ENCODE results near the gene MRE11. TPM values are rescaled to one million over a fixed set of nuclear protein-coding genes. Genes with fewer than 3 reads are reported as not detected.

MRE11 gene
- total and polyA plus RNA-seq, 9 donors = 5.6 to 23.5 (median 18.4) TPM

DNA sequence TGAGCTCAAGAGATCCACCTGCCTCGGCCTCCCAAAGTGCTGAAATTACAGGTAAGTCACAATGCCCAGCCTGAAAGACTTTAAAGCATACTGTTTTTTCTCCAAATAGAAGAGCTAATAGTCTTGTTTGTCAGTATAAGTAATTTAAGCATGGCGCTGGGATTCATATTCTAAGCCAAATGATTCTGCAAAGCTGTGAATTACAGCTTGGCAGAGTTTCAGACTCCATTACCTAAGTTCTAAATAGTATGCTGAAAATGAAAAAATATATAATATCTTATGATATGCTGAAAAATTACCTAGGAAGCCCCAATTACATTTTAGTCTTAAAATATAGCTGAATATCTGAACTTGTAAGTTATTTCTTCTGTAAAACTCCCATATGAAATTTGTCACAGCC is 39.3 kb downstream of the MRE11 start:
- WGBS, 3 donors = 88 to 99% (median 93%) methylated on average over 2 of the region's 2 CpGs
- DNase-seq = no peak
- intact Hi-C loops (cut with DNase I) = no loop called here

GRCh38 chr11:94452988-94453387 is 40.7 kb downstream of the MRE11 start:
- H3K27me3 ChIP-seq = no peaks in the 10 kb centered on the region
- no peaks in the 10 kb centered on the region for H3K36me3 ChIP-seq
- intact Hi-C loops (cut with DNase I) = no loop called here
- no peak overlapping the region for H3K4me3 ChIP-seq
- TF ChIP-seq POLR2A (IDR thresholded peaks at IDR 0.05) (no peak), EP300 (IDR thresholded peaks at IDR 0.05) (no peak)
- TF ChIP-seq, protein P1, sequence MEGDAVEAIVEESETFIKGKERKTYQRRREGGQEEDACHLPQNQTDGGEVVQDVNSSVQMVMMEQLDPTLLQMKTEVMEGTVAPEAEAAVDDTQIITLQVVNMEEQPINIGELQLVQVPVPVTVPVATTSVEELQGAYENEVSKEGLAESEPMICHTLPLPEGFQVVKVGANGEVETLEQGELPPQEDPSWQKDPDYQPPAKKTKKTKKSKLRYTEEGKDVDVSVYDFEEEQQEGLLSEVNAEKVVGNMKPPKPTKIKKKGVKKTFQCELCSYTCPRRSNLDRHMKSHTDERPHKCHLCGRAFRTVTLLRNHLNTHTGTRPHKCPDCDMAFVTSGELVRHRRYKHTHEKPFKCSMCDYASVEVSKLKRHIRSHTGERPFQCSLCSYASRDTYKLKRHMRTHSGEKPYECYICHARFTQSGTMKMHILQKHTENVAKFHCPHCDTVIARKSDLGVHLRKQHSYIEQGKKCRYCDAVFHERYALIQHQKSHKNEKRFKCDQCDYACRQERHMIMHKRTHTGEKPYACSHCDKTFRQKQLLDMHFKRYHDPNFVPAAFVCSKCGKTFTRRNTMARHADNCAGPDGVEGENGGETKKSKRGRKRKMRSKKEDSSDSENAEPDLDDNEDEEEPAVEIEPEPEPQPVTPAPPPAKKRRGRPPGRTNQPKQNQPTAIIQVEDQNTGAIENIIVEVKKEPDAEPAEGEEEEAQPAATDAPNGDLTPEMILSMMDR (IDR thresholded peaks at IDR 0.05) = no peak
- no peaks in the 10 kb centered on the region for H3K4me1 ChIP-seq (ENCODE audit: insufficient read depth)
- DNase-seq = no peak
- 96 to 99% (median 99%) methylated on average over 2 of the region's 2 CpGs for WGBS, 3 donors
- H3K9me3 ChIP-seq = no peaks in the 10 kb centered on the region
- H3K27ac ChIP-seq = no peak overlapping the region

More for the DNA sequence above, 39.3 kb downstream of the MRE11 start:
- H3K27ac ChIP-seq = no peak overlapping the region
- H3K4me1 ChIP-seq (ENCODE audit: insufficient read depth) = no peaks in the 10 kb centered on the region
- no peak overlapping the region for H3K4me3 ChIP-seq
- H3K36me3 ChIP-seq = no peaks in the 10 kb centered on the region
- no peaks in the 10 kb centered on the region for H3K9me3 ChIP-seq
- no peaks in the 10 kb centered on the region for H3K27me3 ChIP-seq
- TF ChIP-seq POLR2A (IDR thresholded peaks at IDR 0.05) (no peak), EP300 (IDR thresholded peaks at IDR 0.05) (no peak)
- TF ChIP-seq, protein P1 (IDR thresholded peaks at IDR 0.05) = no peak

GRCh38 chr11:94450048-94450447 is 43.6 kb downstream of the MRE11 start:
- no peak for DNase-seq
- intact Hi-C loops (cut with DNase I) = no loop called here
- Histone ChIP-seq H3K4me3 (no peak overlapping the region), H3K9me3 (no peaks in the 10 kb centered on the region), H3K27ac (no peak overlapping the region), H3K27me3 (no peaks in the 10 kb centered on the region), H3K36me3 (no peaks in the 10 kb centered on the region), H3K4me1 (ENCODE audit: insufficient read depth) (no peaks in the 10 kb centered on the region)
- WGBS, 3 donors = 58 to 72% (median 72%) methylated on average over 3 of the region's 3 CpGs
- TF ChIP-seq, protein P1 (IDR thresholded peaks at IDR 0.05) = no peak
- no peak for TF ChIP-seq EP300 (IDR thresholded peaks at IDR 0.05)
- TF ChIP-seq POLR2A (IDR thresholded peaks at IDR 0.05) = no peak

DNA sequence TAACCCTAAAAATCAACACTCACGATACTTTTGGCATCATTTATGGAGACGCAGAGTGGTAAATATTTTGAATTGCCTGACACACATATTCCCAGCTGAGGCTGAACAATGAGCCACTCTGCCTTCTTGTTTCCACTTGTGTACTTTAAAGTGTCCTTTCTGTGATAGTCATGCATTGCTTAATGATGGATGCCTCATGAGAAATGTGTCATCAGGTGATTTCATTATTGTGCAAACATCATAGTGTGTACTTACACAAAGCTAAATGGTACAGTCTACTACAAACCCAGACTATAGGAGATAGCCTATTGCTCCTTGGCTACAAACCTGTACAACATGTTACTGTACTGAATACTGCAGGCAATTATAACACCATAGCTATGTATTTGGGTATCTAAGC is 44.2 kb downstream of the MRE11 start:
- Histone ChIP-seq H3K4me3 (no peak overlapping the region), H3K27me3 (no peaks in the 10 kb centered on the region), H3K4me1 (ENCODE audit: insufficient read depth) (no peaks in the 10 kb centered on the region), H3K36me3 (no peaks in the 10 kb centered on the region), H3K9me3 (no peaks in the 10 kb centered on the region), H3K27ac (no peak overlapping the region)
- TF ChIP-seq, protein P1 (IDR thresholded peaks at IDR 0.05) = no peak
- TF ChIP-seq EP300 (IDR thresholded peaks at IDR 0.05) (no peak), POLR2A (IDR thresholded peaks at IDR 0.05) (no peak)
- intact Hi-C loops (cut with DNase I) = no loop called here
- no peak for DNase-seq
- WGBS, 3 donors = 46 to 71% (median 52%) methylated on average over 2 of the region's 2 CpGs
